Heart right ventricle (tissue), 16 donors: ENCODE results near the gene NEURL3. TPM values are rescaled to one million over a fixed set of nuclear protein-coding genes. Genes with fewer than 3 reads are reported as not detected.

Source experiments
- ATAC-seq, 8 donors: fragments of 200-7000 bp; cut with Tn5 transposase; one replicate each; pipeline ENCODE4 v1.9.1; 2020; ENCODE audit warnings: mild to moderate bottlenecking in 8 of 8, moderate library complexity in 8 of 8, moderate number of reproducible peaks in 1 of 8
- DNase-seq, 2 donors: peaks; one replicate each; pipeline ENCODE4 v3.0.0-alpha.2; 2020
- H3K27ac ChIP-seq, 10 donors: fragments of 200-600 bp; sonication (generic) in 2 of 10; one replicate each; pipeline versions ENCODE4 v1.5.0 to v1.8.0; 2020 to 2022; ENCODE audit warnings: mild to moderate bottlenecking in 3 of 10
- H3K27me3 ChIP-seq, 7 donors: fragments of 200-600 bp; one replicate each; pipeline ENCODE4 v1.8.0; 2021 to 2022; ENCODE audit warnings: mild to moderate bottlenecking in 2 of 7
- H3K36me3 ChIP-seq, 9 donors: fragments of 200-600 bp; sonication (generic) in 1 of 9; one replicate each; pipeline versions ENCODE4 v1.5.0 to v1.8.0; 2020 to 2022; ENCODE audit warnings: mild to moderate bottlenecking in 2 of 9
- H3K4me1 ChIP-seq, 9 donors: fragments of 200-600 bp; sonication (generic) in 1 of 9; one replicate each; pipeline versions ENCODE4 v1.5.0 to v1.8.0; 2020 to 2022; ENCODE audit warnings: mild to moderate bottlenecking in 4 of 9
- H3K4me3 ChIP-seq, 10 donors: fragments of 200-600 bp; sonication (generic) in 2 of 10; one replicate each; pipeline versions ENCODE4 v1.5.0 to v1.8.0; 2020 to 2022; ENCODE audit warnings: mild to moderate bottlenecking in 7 of 10, moderate library complexity in 2 of 10
- H3K9me3 ChIP-seq, 11 donors: fragments of 200-600 bp in 10 of 11; sonication (generic) in 2 of 11; one replicate each; pipeline versions ENCODE4 v1.5.0 to v1.8.0; 2013 to 2022; ENCODE audit warnings: mild to moderate bottlenecking in 2 of 11, control low read depth in 1 of 11, moderate library complexity in 1 of 11
- WGBS, 2 donors: extraction: QIAGEN DNeasy Blood & Tissue Kit; methylation state at CpG; one replicate each; pipeline ENCODE4 v1.1.7; 2013; ENCODE audit warnings: inconsistent platforms in 1 of 2; 5-methylcytosine and 5-hydroxymethylcytosine counted together
- intact Hi-C, 10 donors: fragments of 100-400 bp; cut with DNase I; formaldehyde crosslinking; loops; one replicate each; pipeline versions ENCODE4 v1.11.1 to v1.14.2; 2022
- polyA plus RNA-seq, 2 donors: library from polyadenylated mRNA; stranded (reverse); fragments of 200-250 nt; gene quantifications; one replicate each; pipeline ENCODE4 v1.2.3, GENCODE V29; 2013
- total RNA-seq, 10 donors: library from RNA; stranded (reverse); fragmentation: NEBNext Ultra II Directional in 3 of 10; extraction: Animal tissue kit (Norgen Biotek cat#: 25700) in 3 of 10; gene quantifications; one replicate each; pipeline versions ENCODE4 v1.2.1 to v1.2.4, GENCODE V29; 2021 to 2023
- TF ChIP-seq, protein P1 (sequence below), 9 donors: fragments of 200-600 bp; sonication (generic) in 2 of 9; IDR thresholded peaks; one replicate each; pipeline versions ENCODE4 v1.5.0 to v1.8.0; 2021 to 2022; ENCODE audit warnings: antibody characterized with exemption in 9 of 9, mild to moderate bottlenecking in 5 of 9, moderate library complexity in 1 of 9
- donor health status: Arrhythmogenic right ventricular cardiomyopathy.
- donor health status: ischemic (EF 13 %, LVEDD 7.1; RV severe dilation, severe dysfunction).
- donor health status: healthy with polysubstance abuse.
- donor health status: DM: no; HTN: yes; CAD: no.
- donor health status: DM: no; HTN: no; CAD: no.
- donor health status: ischemic (EF 25% LVEDD 6.9; RV normal size, moderate dysfunction).
- donor health status: ischemic (EF 25% LVEDD 5.7; RV mildly dilated, moderate dysfunction).
- donor health status: healthy.
- donor health status: DM: yes; HTN: yes; CAD: no.
- donor health status: Ischemic cardiomyopathy.
- donor health status: ischemic (EF 35%, LVEDD 5.7; RV mildly dilated, moderate dysfunction).
- donor health status: nonischemic (EF 11% LVEDD 7.7; RV severe dilation, severe dysfunction).
- donor health status: DM: yes; HTN: yes; CAD: no.
- donor health status: PGD.
- donor health status: ischemic (EF 29% LVEDD 5.4; RV normal size, mild dysfunction).
- donor health status: nonischemic (EF 23%, LVEDD 6.1; RV moderate dilation, normal function).

NEURL3 gene
- total and polyA plus RNA-seq, 12 donors: 0.06 to 0.67 (median 0.30) TPM; not detected in 8

DNA sequence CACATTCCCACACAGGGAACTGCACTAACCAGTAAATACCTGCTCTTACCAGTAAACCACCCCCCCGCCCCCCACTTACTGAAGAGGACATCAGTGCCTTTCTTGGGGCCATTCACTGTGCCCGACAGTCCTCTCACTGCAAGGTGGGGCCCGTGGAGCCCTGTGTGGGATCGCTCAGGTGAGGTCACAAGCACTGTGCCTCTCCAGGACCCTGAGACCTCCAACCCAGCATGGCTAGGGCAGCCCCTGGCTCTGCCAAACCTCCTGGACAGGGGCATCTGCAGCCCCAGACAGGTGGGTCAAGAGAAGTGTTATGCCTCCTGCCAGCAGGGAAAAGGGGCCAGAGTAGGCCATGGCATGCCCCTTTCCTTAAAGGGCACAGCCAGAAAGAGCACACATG lies 6.7 kb upstream of the NEURL3 start:
- Histone ChIP-seq H3K27me3 (no peaks in the 10 kb centered on the region), H3K27ac (no peak overlapping the region), H3K9me3 (peaks cover 0 to 6% (median 2%) of the 10 kb centered on the region in 11 donors), H3K4me1 (peaks cover 5 to 23% (median 15%) of the 10 kb centered on the region in 9 donors), H3K36me3 (no peaks in the 10 kb centered on the region), H3K4me3 (no peak overlapping the region)
- no peak for ATAC-seq
- 82 to 95% methylated on average over 4 of the region's 4 CpGs for WGBS, 2 donors
- no peak for DNase-seq
- intact Hi-C loops: loop anchor here in 2 of 10 donors (5.0 to 10.0 kb wide), 2 partner anchors 367 to 375 kb away; partner anchors contain the start of genes ASTL (in 1 of the 2) and DUSP2 (in 1 of the 2)
- TF ChIP-seq, protein P1, sequence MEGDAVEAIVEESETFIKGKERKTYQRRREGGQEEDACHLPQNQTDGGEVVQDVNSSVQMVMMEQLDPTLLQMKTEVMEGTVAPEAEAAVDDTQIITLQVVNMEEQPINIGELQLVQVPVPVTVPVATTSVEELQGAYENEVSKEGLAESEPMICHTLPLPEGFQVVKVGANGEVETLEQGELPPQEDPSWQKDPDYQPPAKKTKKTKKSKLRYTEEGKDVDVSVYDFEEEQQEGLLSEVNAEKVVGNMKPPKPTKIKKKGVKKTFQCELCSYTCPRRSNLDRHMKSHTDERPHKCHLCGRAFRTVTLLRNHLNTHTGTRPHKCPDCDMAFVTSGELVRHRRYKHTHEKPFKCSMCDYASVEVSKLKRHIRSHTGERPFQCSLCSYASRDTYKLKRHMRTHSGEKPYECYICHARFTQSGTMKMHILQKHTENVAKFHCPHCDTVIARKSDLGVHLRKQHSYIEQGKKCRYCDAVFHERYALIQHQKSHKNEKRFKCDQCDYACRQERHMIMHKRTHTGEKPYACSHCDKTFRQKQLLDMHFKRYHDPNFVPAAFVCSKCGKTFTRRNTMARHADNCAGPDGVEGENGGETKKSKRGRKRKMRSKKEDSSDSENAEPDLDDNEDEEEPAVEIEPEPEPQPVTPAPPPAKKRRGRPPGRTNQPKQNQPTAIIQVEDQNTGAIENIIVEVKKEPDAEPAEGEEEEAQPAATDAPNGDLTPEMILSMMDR (IDR thresholded peaks at IDR 0.05): no peak

DNA sequence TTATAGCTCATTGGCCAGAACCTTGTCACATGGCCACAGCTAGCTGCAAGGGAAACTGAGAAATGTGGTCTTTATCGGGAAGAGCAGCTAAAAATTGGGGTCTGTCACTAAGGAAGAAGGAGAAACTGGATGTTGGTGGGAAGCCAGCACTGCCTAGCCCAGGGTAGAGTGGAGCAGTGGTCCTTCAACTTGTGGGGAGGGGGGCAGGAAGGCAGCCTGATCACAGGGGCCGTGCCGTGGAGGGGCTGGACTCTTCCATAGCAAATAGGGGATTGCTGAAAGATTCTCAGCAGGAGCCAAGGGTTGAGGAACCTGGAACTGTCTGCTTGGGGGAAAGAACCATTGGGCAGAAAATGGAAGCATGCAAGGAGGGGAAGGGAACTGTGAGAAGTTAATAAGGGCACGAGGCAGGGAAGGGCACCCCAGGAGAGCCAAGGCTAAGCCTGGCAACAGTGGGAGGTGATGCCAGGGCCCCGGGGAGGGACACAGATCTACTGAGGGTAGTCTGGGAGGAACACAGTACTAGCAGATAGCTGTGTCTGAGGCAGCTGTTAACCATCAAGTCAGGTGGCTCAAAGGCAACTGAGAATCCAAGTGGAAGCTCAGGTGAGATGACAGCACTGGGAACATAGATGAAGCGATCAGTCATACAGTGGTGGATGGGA lies 5.9 kb upstream of the NEURL3 start:
- Histone ChIP-seq H3K4me3 (no peak overlapping the region), H3K4me1 (peaks cover 5 to 23% (median 15%) of the 10 kb centered on the region in 9 donors), H3K27ac (no peak overlapping the region), H3K36me3 (no peaks in the 10 kb centered on the region), H3K27me3 (no peaks in the 10 kb centered on the region), H3K9me3 (no peaks in the 10 kb centered on the region)
- 73 to 74% methylated on average over 6 of the region's 6 CpGs for WGBS, 2 donors
- intact Hi-C loops: loop anchor here in 2 of 10 donors (5.0 to 10.0 kb wide), 2 partner anchors 366 to 374 kb away; partner anchors contain the start of genes ASTL (in 1 of the 2) and DUSP2 (in 1 of the 2)
- TF ChIP-seq, protein P1 (IDR thresholded peaks at IDR 0.05): no peak
- DNase-seq (no peak), ATAC-seq (no peak)

DNA sequence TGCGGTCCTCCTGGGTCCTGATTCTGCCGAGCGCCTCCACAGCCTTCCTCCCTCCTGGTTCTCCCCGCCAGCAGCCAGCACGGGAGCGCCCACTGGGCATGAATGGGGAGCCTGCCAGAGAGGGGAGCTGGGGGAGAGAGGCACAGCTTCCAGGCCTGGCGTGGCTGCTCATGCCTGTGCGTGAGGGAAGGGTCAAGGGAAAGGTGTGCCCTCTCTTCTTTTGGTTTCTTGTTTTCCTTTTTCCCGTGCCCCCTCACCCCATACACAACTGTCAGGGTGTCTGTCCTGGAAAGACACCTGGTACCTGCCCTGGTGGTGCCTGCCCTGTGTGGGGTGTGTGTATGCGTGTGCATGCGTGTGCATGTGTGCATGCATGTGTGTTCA lies 4.7 kb upstream of the NEURL3 start:
- intact Hi-C loops: loop anchor here in 9 of 10 donors (1.0 to 10.0 kb wide), 15 partner anchors 38 to 375 kb away; partner anchors contain the start of genes SNRNP200 (in 6 of the 9), ASTL (in 4 of the 9) and DUSP2 (in 2 of the 9)
- DNase-seq (no peak), ATAC-seq (no peak)
- Histone ChIP-seq H3K27me3 (no peaks in the 10 kb centered on the region), H3K4me1 (peaks cover 5 to 28% (median 15%) of the 10 kb centered on the region in 9 donors), H3K4me3 (no peak overlapping the region), H3K36me3 (no peaks in the 10 kb centered on the region), H3K27ac (no peak overlapping the region), H3K9me3 (no peaks in the 10 kb centered on the region)
- TF ChIP-seq, protein P1 (IDR thresholded peaks at IDR 0.05): no peak
- WGBS, 2 donors: 51 to 54% methylated on average over 11 of the region's 11 CpGs

DNA sequence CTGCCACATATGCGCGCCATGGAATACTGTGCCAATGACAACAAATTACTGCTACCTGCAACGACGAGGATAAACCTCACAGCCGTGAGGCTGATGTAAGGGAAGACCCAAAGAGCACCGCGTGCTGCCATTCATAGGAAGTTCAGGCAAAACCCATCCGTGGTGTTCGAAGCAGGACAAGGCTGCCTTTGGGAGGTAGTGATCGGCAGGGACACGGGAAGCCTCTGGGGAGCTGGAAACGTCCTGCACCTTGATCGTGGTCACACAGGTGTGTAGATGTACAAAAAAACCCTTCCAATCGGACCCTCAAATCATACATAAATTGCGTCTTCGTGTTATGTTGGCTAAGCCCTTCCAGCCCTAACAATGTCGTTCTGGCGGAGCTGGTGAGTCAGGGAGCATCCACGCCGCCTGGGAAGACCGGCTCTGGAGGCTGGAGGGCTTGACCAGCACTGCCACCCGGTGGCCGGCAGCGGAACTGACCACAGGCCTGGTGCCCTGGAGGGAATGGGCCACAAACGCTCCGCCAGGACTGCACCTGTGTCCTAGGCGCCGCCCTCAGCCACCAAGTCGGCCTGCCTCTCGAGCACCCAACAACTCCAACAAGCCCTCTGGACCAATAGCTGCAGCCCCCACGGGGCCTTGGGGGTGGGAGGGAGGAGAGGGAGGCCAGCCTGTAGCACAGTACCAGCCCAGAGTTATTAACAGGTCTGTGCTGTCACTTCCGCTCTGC lies 4.1 kb upstream of the NEURL3 start:
- DNase-seq: peak; percentile 88 to 90
- TF ChIP-seq, protein P1 (IDR thresholded peaks at IDR 0.05): peak; percentile 95 to 100 (median 98)
- WGBS, 2 donors: 24 to 25% methylated on average over 31 to 32 of the region's 32 CpGs
- Histone ChIP-seq H3K36me3 (no peaks in the 10 kb centered on the region), H3K9me3 (no peaks in the 10 kb centered on the region), H3K4me1 (peaks cover 5 to 29% (median 15%) of the 10 kb centered on the region in 9 donors), H3K27ac (peak overlapping the region in 1 of 10 donors; percentile 5), H3K4me3 (no peak overlapping the region), H3K27me3 (no peaks in the 10 kb centered on the region)
- ATAC-seq: peak; percentile 88 to 94 (median 92)
- intact Hi-C loops: loop anchor here in 9 of 10 donors (1.0 to 10.0 kb wide), 14 partner anchors 37 to 374 kb away; partner anchors contain the start of genes SNRNP200 (in 6 of the 9), ASTL (in 3 of the 9) and DUSP2 (in 1 of the 9)
